Ishikawa (cell line): Measurements from ENCODE around the gene TTLL12.

Experiments
- CEBPB ChIP-seq: IDR thresholded peaks from 2 replicates; pipeline ENCODE4 v1.6.1; 2012
- EP300 ChIP-seq: IDR thresholded peaks from 2 replicates; pipeline ENCODE4 v1.6.1; 2012; ENCODE audit warnings: borderline replicate concordance
- REST ChIP-seq: IDR thresholded peaks from 2 replicates; pipeline ENCODE4 v1.6.1; 2012; ENCODE audit warnings: low read depth, mild to moderate bottlenecking

GRCh38 chr22:43167001-43167589 lies 19.8 kb downstream of the TTLL12 start:
- no peak for TF ChIP-seq REST
- no peak for TF ChIP-seq EP300
- no peak for TF ChIP-seq CEBPB
